Dedifferentiated amniotic fluid mesenchymal stem cell (primary cell): ENCODE results near the gene STPG4.
A peak's percentile ranks its signal among the peaks of the same experiment; 100 is the strongest.

Source experiments
- DNase-seq: peaks from one replicate; pipeline ENCODE4 v3.0.0-alpha.2; 2016; ENCODE audit errors: extremely low spot score

STPG4 gene

DNA sequence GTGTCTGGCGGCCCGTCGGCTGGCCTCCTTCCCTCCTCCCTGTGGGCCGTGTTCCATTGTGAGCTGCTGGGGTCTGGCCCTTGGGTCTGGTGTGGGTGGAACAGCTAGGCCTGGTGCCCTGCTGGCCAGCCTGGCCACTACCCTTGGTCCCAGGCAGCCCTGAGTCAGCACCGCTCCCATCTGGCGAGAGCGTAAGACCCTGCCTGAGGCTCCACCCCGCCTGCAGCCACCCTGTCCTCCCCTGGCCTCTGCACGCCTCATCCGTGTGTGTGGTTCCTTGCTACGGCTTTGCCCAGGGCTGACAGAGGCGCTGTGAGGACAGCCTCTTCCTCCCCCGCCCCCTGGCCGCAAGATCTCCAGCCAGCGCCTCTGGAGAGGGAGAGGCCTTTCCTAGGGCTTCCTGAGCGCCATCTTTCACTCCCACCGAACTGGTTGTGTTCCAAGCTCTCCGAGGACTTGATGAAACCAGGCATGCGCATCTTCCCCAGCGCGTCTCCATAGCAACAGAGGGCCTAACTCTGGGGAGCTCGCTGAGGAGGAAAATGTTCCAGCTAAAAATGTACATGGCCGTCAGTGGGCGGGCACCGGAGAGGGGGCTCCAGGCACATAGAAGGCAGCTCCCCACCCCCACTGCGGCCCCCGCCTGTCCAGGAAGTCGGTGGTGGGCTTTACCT is 83.0 kb downstream of the STPG4 start:
- DNase-seq: no peak

DNA sequence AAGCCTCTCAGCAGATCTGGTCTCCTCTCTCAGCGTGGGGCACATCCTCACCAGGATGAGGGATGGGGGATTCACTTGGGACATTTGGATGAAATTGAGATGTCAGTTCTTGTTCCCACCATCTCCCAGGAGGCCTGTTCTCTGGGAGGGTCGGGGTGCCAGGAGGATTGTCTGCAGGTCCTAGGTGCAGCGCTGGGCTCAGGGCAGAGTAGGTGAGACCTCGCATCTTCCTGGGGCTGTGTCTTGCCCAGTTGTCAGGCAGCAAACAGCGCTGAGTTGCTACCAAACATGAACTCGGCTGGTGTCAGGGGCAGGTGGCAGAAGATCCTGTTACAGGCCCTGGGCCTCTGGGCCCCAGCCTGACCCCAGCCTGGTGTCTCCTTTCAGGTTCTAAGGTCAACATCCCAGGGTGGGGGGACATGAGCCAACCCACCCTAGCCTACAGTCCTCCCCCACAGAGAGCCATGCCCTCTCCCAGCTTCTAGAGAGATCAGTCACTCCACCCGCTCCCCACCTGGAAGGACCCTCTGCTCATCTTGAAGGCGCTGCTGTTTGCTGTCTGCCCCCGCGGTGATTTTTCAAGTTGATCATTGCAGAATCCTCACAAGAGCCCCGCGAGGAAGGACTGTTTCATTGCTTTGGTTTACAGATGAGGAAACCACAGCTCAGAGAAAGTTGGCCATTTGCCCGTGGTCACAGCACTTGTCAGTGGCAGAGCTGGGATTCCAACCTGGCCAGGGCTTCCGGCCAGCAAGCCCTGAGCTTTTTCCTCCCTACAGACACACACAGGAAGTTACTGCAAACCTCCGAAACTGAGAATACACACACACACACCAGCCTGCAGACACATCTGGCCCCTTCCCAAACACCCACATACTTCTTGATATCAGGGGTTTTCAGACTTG is 83.9 kb downstream of the STPG4 start:
- DNase-seq: peak; percentile 26

DNA sequence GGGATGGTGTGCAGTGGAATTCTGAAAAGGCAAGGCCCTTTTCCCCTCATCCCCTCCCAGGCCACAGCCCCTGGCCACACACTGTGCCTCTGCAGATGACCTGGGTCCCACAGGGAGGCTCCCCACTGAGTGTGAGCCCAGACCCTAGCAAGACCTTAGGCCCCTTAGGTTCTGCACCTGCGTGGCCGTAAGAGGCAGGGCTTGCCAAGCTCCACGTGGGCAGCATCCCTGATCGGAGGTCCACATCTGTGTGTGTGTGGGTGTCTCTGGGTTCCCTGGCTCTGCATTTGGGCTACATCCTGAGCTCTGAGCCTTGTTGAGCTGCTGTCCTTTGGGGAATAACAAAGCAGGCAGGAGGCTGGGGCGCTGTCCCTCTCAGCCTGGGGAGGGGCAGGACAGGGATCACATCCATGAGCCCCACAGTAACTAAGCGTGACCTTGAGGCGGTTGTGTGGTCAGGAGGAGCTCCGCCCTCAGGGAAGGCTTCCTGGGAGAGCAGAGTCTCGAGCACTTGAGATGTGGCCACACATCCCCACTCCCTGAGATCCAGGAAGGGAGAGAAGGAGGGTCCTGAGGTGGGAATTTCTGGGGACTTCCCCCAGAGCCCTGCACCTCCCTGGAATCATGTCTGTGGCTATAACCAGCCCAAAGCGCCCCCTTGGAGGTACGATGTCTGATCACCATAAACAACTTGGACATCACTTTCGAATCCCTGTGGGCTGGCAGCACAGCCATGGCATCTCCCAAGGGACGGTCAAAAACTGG is 84.8 kb downstream of the STPG4 start:
- no peak for DNase-seq

DNA sequence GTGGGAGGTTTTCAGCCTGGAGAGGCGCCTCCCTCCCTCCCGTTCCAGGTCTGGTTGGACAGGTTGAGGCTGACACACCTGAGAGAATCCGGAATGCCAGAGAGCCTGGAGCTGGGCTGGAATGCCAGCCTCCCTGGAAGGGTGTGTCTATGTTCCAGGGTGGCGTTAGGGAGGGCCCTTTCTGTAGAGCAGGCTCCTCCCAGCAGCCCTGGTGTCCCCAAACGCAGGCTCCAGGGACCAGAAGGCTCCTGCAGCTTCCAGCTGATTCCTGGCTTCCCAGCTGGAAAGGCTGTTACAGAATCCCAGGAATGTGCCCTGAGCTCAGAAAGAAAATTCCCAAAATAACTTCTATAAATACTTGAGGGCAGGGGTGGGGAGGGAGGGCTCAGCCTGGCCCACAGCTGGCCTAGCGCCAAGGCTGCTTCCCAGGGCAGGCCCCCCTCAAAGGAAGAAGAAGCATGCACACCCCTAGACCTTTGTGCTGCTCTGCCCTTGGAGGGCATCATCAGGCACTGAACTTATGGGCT is 85.4 kb downstream of the STPG4 start:
- DNase-seq: peak; percentile 35

DNA sequence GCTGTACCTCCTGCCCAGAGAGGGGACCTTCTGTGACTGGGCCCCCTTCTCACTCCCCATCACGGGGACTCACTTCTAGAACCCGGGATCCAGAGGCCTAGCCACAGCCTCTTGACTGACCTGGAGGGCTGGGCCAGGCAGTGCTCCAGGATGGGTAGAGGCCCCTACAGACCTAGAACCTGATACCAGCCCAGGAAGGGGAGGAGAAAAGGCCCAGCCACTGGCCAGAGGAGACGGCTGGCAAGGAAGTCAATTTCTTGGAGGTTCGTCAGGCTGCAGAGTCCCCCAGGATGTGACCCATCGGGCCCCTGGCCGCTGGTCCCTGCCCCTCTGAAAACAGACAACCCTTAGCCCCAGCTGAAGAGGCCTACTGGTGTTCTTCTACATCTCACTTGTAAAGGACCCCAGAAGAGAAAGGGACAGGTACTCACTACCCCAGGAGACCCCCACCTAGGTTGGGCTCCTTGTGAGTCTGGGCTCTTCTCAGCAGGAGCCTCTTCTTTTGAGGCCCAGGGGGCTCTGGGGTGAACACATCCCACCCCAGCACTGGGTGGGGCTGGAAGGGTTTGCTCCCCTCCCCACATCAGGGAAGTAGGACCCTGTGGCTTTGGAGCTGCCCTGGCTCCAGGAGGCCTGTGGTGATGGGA is 86.0 kb downstream of the STPG4 start:
- no peak for DNase-seq

DNA sequence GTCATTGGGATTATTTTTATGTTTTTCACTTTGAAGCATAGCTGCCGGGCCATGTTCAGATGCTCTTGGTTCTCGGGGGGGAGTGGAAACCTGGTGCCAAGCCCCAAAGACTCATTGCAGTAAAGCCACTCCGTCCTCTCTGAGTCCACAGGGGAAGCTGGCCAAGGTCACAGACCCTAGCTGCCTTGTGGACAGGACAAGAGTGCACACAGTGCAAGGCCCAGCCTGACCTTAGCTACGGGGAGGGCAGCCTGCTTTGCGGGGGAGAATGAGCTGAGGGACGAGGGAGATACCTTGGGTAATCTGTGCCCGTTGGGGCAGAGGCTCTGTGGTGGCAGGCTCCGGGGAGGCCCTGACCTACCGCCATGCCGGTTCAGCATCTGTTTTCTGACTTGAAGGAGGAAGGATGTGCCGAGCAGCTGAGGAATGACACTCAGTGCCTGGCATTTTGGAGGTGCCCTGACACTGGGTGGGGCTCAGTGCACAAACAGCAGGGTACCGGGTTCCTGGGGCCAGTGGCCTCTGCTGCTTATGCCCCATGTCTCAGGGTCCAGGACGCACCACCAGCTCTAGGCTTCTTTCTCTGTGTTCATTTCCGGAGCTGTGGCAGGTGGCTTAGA is 87.2 kb downstream of the STPG4 start:
- no peak for DNase-seq

DNA sequence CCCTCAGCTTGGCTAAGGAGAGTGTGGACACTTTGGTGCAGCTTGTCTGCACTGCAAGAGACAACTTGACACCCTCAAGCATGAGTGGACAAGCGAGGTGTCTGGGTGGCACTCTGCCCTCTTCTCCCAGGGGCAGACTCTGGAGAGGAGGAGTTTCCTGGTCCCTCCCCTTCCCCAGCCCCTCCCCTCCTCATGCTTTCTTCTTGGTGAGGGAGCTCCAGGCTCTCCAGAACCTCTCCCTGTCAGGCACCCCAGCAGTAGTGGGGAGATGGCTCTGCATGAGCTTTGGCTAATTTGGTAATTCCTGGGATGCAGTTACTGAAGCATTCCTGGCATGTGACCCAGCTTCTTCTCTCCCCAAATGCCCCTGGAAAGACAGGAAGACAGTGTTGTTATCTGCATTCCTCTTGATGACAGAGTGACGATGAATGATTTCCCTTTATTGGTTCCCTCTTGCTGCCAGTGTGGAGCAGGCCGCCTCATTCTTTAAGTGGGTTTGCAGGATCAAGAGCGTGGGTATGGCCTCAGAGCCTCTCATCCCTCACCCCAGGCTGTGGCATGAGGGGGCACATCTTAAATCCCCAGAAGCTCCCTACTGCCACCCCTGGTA is 89.2 kb downstream of the STPG4 start:
- DNase-seq: peak; percentile 72

DNA sequence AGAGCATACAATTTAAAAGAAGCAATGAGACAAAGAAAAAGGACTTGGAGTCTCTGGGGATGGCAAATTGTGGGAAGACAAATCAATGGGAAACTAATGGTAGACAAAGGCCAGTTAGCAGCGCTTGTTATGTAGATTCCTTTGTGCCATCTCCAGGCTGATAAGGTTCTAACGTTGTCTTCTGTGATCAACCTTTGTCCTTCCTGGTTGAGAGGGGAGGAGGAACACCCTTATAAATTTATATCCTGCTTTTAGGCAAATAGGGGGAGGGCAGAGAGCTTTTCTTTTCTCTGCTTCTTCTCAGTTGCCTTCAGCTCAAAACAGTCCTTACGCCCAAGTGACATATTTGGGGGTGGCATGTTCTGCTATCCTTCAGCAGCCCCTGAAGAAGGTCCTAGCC is 89.8 kb downstream of the STPG4 start:
- DNase-seq: no peak

DNA sequence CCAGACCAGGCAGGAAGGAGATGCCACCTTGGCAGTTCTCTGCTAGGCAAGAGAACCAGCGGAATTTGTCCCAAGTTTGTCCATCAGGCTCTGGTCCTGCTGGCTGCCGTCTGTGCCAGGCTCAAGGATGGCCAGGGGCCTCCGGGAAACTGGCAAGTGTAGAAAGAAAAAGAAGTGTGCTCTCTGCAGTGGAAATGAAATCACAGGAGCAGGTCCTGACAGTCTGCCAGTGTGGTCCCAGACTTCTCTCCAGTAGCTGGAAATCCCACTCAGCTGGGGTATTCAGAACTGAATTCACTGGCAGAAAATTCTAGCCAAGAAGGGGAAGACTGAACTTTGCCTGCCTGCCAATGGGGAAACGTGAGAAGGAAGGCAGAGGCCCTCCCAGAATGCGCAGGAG is 91.0 kb downstream of the STPG4 start:
- no peak for DNase-seq

DNA sequence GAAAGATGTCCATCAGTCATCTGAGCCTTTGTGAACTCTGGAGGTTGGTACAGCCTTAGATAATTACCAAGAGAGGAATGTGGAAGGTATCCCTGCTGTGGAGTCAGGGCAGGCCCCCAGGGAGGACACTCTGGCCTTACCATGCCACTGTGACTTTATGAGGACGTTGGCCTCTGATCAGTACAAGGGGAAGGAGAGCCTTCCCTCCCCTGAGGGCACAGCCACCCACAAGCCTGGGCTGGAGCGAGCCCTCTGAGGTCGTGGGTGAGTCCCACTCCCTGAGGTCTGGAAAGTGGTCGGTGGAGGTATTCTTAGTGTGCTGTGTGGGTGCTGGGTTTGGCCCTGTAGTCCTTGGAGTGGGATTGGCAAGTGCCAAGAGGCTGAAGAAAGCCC is 91.6 kb downstream of the STPG4 start:
- DNase-seq: no peak

DNA sequence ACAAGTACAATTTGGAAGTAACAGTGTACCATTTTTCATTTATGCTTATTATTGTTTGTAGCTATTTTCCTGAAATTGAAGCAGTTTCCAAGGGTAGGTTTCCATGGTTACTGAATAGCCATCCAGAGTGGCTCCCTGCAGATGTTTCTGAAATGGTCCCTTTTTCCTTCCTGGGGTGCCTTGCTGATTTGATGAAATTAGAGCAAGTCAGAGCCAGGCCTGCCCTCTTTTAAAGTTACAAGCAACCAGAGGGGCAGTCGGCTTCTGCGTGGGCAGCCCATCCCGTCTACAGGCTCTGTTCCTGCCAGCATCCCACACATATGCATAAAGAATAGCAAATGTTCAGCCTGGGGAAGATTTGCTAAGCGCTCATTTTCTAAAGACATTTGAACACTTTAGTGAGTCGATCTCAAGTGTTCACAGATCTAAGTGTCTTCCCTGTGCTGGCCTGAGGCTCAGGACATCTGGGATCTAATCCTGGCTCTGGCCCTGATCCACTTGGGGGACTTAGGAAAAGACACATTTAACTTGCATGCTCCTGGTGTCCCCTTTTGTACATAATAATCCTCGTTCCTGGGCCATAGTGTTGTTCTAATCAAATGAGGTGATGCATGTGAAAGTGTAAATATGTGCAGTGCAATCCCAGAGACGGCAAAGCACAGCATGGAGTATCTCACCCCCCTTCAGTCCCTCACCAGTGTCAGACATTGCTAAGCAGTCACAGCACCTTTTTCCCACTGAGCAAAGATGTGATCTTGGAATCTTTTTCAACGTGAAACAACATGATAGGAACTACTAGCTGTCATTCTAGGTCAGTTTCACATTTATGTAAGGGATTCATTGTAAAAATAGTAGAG is 92.2 kb downstream of the STPG4 start:
- no peak for DNase-seq

DNA sequence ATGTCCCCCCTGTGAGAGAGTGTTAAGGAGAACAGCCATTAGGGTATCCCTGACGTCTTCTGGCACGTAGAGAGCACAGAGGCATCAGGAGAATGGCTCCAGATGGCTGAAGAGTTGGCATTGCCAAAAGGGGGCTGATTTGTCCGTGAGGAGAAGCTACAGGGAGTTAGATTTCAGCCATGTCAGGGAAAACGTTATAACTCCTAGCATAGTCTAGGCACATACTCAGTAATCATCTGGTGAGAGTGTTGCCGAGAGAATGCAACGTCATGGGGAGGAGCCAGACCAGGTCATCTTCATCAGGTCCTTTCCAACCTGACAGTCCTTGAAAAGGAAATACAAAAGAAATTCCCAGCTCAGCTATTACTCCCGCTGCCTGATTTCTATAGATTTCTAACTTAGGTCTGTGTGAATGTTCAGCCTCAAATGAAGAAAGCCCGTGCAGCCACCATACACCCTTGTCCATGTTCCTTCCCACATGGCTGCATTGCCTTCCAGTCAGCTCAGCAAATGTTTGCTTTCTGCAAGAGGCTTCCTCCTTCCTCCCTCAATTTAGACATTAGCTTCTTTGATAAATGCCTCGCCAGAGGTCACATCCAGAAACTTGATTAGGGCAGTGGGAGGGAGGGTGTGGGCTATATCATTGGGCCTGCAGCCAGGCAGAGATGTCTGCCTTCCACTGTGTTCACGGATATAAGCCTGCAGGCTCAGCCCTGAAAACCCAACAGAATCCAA is 93.0 kb downstream of the STPG4 start:
- no peak for DNase-seq

DNA sequence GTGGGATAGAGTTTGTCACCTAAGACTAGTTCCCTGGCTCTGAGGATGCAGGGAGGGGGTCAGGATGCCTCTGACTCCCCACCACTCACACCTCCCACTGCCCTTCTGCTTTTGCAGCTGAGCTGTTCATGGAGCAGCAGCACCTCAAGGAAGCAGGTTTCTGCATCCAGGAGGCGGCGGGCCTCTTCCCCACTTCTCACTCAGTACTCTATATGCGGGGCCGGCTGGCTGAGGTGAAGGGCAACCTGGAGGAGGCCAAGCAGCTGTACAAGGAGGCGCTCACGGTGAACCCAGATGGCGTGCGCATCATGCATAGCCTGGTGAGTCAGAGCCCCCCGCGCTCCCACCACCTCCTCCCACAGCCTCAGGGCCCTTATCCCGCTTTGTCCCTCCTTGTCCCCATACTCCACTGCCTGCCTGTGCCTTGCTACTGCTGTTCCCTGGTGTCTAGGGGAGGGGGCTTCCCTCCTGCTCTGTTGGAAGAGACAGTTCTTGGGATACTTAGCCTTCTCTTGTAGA is 94.4 kb downstream of the STPG4 start:
- DNase-seq: no peak

DNA sequence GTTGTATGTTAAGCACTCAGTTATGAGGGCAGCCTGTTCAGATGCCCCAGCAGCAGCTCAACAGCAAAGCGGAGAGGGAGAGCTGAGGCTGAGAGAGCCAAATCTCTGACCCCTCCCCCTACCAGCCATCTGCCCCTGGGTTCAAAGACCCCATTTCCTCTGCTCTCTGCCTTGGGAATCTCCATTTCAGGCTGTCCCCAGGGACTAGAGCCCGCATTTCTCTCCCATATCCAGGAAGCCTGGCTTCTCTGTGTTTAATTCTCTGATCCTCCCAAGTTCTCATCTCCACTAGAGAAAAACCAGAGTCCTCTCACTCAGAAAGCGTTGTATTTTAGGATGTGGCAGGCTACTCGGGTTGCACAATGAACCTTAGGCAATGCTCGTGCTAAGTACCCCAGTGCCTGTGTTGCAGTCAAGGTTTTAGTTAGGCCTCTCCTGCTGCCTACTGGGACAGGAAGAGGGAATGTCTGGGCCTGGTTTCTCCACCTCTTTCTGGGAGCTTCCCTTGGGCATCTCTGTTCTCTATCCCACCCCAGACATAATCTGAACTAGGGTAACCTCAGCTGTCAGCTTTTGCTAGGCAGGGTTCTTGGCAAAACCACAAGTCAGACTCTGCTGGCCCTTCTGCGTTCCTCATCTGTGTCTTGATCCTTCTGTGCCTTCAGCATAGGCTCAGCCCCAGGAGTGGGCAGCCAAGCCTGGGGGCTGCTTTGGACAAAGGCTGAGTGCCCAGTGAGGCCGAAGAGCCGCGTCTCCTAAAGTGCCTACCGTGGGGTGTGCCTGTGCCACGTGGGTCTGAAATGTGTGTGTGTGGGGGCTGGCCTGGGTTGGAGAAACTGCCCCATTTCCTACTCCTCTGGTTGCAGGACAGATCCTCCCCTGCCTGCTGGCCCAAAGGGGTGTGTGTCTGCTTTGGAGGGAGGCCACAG is 96.8 kb downstream of the STPG4 start:
- no peak for DNase-seq

DNA sequence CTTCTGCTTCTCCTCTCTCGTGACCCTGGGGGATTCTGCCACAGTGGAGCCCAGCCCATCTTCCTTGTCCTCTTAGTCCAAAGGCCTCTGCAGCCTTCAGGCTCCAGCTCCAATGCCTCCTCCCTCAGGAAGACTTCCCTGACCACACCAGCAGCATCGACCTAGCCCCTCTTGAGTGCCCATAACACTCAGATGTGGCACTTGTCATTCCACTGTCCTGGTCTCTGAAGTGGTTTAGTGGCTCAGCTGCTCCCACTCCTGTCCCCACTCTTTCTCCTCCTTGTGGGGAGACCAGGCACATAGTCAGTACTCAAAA is 97.5 kb downstream of the STPG4 start:
- DNase-seq: no peak

DNA sequence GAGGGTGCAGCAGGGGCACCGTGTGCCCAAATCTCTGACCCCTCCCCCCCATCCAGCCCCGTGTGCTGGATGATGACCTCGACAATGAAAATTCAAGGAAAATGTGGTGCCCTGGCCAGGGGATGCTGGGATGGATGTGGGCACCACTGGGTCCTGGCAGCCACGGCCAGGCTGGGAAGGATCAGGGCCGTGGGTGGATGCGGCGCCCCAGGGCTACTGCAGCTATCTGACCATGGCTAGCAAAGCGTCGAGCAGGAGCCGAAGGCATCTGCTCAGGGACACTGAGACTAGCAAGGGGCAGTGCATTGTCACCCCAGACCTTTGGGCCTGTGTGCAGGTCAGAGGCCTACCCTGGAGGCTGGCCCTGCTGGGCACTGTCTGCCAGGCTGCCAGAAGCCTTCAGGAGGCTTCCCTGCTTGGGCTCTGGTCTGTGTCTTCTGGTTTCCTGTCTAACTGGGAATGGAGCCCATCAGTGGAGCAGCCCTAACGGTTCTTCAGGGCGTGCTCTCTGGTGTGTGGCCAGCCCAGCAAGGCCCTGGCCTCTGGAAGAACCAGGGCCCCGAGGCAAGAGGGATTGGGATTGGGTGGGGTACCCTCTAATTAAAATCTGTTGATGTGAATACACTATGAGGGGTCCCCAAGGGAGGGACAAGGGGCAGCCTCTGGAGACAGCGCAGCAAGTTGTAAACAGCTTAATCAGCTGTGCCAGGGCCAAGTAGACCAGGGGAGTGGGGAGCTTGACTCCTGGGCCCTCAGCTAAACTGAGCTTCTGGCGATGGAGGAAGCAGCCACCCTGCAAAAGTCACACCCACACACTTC is 98.0 kb downstream of the STPG4 start:
- DNase-seq: no peak

DNA sequence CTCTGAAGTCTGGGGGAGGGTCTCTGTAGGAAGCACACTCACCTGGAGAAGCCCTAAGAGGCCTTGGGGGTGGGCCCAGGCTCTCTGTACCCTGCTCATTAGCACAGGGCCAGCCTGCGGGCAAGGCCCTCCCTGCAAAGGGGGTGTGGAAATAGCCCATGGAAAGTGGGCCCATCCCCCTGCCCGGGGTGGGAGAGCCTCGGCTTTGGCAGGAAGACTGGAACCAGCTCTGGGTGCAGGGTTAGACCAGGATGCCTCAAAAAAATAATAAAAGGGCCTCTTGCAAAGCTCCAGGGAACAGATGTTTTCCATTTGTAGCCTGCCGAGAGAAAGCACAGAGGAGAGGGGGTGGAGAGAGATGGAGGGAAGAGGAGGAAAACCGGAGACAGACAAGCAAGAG is 98.7 kb downstream of the STPG4 start:
- DNase-seq: peak; percentile 76
